Middle frontal gyrus (tissue), 1 donor: ENCODE data around the gene RPTOR.

Source experiments
- DNase-seq: peaks from one replicate; pipeline ENCODE4 v3.0.0-alpha.2; 2015; ENCODE audit warnings: low spot score; ENCODE audit errors: extremely low spot score

RPTOR gene

DNA sequence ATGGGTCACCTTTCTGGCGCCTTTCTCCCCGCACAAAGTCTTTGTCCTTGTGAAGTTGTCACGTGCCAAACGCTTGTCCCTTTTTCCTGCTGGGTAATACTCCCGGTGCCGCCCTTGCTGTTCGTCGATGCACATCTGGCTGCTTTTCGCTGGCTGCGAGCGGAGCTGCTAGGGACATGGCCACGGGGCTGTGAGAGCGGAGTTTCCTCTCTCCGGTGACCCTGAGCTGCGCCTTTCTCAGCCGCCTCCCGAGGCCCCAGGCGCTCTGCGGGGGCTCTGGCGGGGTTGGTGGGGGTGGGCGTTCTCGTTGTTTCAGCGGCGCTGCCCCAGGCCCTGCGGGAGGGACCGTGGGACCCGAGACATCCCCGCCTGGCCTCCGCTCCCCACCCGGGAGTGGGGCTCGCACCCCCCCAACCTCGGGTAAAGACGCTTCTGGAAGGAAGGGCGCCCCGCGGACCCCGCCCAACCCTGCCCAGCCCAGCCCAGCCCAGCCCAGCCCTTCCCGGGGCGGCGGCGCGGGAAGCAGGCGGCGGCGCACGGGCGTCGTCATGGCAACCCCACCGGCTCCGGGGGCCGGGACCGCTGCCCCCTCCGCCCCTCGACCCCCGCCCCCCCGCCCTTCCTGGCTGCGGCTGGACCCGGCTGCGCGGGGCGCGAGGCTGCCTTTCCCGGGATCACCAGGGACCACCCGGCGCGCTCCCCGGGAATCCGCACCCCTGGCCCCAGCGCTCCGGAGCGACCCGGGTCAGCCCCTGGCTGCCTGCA lies 459.3 kb downstream of the RPTOR start:
- DNase-seq, result no peak

DNA sequence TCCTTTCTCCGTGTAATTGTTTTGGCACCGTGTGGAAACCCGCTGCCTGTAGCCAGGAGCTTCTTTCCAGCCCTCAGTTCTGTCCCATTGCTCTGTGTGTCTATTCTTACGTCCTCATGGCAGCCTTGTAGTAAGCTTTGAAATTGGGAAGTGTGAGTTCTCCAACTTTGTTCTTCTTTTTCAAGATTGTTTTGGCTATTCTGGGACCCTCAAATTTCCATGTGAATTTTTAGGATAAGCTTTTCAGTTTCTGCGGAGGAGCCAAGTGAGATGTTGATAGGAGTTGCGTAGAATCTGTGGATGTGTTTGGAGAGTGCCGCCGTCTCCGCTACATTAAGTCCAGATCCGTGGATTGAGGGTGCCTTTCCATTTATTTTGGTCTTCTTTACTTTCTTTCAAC lies 462.3 kb downstream of the RPTOR start:
- DNase-seq, result no peak

DNA sequence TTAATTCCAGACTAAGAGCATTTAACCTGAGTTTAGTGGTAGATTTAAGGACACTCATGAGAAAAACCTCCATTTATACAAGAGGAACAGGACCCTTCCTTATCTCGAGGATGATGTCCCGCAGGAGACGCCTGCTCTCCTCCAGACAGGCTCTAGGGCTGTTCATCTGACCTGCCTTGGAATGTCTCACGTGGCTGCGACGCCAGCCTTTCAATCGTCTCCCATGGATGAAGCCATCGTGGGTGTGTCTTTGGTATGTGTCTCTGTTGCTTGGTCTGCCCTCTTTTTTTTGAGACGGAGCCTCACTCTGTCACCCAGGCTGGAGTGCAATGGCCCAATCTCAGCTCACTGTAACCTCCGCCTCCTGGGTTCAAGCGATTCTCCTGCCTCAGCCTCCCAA lies 463.5 kb downstream of the RPTOR start:
- DNase-seq, result no peak

DNA sequence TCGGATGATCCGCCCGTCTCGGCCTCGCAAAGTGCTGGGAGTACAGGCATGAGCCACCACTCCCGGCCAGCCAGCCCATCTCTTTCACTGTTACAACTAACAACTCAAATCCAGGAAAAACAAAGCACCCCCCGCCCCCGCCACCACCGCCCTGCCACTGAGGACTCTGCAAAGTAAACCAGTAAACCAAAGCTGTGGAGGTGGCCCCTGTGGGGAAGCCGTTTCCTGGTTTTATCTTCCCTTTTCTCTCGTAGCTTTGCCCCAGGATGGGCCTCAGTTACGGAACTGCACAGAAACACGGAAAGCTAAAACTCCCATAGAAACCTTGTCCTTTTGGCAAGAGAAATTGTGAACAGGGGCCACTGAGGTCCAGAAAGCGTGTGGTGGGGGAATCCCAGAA lies 464.5 kb downstream of the RPTOR start:
- DNase-seq, result no peak

DNA sequence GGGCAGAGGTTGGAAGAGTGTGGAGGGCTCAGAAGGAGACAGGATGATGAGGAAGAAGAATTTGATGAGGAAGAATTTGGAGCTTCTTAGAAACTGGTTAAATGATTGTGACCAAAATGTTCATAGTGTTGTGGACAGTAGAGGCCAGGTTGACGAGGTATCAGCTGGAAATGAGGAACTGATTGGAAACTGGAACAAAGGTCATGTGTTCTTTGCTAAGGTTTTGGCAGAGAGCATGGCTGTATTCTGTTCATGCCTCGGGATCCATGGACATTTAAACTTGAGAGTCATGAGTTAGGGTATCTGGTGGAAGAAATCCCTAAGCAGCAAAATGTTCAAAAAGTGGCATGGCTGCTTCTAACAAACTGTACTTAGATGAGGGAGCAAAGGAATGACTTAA lies 466.3 kb downstream of the RPTOR start:
- DNase-seq, result no peak

DNA sequence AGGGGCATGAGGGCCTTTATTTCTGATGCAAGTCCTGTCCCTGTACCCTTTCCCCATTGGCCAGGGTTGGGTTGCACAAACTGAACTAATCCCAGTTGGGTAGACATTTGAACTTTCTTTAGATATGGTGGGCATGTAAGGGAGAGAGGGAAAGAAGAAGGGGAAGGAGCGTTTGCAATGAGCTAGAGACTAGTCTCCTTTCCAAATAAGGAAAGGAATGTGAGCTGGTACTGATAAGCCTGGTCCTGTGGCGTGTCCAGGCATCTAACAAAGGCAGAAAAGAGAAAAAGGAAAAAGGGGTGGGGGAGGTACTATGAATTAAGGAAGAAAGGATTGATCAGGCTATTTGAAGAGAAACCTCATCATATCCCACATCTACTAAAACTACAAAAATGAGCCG lies 467.3 kb downstream of the RPTOR start:
- DNase-seq, result no peak

DNA sequence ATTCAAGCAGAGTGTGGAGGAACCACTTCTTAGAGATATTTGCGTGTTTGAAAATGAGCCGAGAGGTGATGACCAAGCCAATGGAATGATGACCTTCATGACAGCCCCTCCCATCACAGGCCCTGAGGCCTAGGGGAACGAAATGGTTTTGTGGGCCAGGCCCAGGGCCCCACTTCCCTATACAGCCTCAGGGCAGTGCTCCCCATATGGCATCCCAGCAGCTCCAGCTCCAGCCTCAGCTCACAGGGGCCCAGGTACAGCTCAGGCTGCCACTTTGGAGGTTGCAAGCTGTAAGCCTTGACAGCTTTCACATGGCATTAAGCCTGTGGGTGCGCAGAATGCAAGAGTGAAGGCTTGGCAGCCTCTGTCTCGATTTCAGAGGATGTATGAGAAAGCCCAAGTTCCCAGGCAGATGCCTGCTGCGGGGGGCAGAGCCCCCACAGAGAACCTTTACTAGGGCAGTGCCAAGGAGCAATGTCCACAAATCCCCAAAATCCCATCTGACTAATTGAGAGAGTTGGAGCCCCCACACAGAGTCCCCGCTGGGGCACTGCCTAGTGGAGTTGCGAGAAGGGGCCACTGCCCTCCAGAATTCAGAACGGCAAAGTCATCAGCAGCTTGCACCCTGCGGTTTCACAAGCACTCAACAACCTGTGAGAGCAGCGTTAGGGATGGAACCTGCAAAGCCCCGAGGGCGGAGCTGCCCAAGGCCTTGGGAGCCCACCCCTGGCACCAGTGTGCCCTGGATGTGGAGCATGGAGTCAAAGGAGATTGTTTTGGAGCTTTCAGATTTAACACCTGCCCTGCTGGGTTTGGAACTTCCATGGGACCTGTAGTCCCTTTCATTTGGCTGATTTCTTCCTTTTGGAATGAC lies 468.2 kb downstream of the RPTOR start:
- no peak for DNase-seq

DNA sequence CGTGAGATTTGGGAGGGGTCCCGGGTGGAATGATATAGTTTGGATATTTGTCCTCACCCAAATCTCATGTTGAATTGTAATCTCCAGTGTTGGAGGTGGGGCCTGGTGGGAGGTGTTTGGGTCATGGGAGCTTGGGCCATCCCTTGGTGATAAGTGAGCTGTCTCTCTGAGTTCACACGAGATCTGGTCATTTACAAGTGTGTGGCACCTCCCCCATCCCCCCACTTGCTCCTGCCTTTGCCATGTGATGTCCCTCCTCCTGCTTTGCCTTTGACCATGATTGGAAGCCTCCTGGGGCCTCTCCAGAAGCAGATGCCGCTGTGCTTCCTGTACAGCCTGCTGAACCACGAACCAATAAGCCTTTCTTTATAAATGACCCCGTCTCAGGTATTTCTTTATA lies 469.0 kb downstream of the RPTOR start:
- no peak for DNase-seq

DNA sequence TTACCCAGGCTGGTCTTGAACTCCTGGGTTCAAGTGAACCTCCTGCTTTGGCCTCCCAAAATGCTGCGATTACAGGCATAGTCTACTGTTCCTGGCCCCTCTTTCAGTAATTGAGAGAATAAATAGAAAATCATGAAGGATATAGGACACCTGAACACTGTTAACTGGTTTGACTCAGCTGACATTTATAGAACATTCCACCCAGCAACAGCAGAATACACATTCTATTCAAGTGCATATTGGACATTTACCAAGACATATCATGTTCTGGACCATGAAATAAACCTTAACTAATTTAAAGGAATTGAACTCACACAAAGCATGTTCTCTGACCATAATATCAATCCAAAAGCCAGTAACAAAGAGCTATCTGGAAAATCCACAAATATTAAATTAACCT lies 470.5 kb downstream of the RPTOR start:
- DNase-seq, result no peak
